WTC11 (cell line): ENCODE measurements around the gene MARK3. TPM values are rescaled to one million over a fixed set of nuclear protein-coding genes. Genes with fewer than 3 reads are reported as not detected.

Experiments used
- ATAC-seq: fragments of 200-7000 bp; cut with Tn5 transposase; 2 replicates; pipeline ENCODE4 v1.10.0; 2021; ENCODE audit warnings: mild to moderate bottlenecking, moderate library complexity
- CTCF ChIA-PET: fragments of 300-600 bp; sonication (Branson Sonifier 250); formaldehyde crosslinking; loops from one replicate; lab custom pipeline; 2021; ENCODE audit warnings: antibody characterized with exemption; lab: Charles Lee
- POLR2A ChIA-PET: fragments of 350-600 bp; sonication (Branson Sonifier 250); formaldehyde crosslinking; loops from one replicate; lab custom pipeline; 2021; ENCODE audit warnings: antibody characterized with exemption; lab: Charles Lee
- DNase-seq: peaks from one replicate; pipeline ENCODE4 v3.0.0; 2021; ENCODE audit warnings: low spot score
- H3K27ac Mint-ChIP-seq: 2 replicates; pipeline ENCODE4 v1.8.0; 2021; ENCODE audit warnings: mixed read lengths
- H3K27me3 Mint-ChIP-seq: 2 replicates; pipeline ENCODE4 v1.8.0; 2021; ENCODE audit warnings: low read depth, mild to moderate bottlenecking, moderate library complexity, mixed read lengths
- H3K36me3 Mint-ChIP-seq: 2 replicates; pipeline ENCODE4 v1.8.0; 2021; ENCODE audit warnings: mixed read lengths
- H3K4me1 Mint-ChIP-seq: 2 replicates; pipeline ENCODE4 v1.8.0; 2022; ENCODE audit warnings: mixed read lengths
- H3K4me3 Mint-ChIP-seq: 2 replicates; pipeline ENCODE4 v1.8.0; 2021; ENCODE audit warnings: mild to moderate bottlenecking, moderate library complexity, mixed read lengths
- H3K9me3 Mint-ChIP-seq: 2 replicates; pipeline ENCODE4 v1.8.0; 2021; ENCODE audit warnings: mixed read lengths
- ATF1 ChIP-seq: sonication (generic); formaldehyde crosslinking; IDR thresholded peaks from 2 replicates; pipeline ENCODE4 v1.8.1; 2023; ENCODE audit warnings: mild to moderate bottlenecking, moderate library complexity, missing genetic modification reagents
- ESRRA ChIP-seq: sonication (generic); formaldehyde crosslinking; IDR thresholded peaks from 2 replicates; pipeline ENCODE4 v1.8.1; 2022; ENCODE audit warnings: mild to moderate bottlenecking, missing genetic modification reagents, borderline replicate concordance
- MYBL2 ChIP-seq: sonication (generic); formaldehyde crosslinking; IDR thresholded peaks from 2 replicates; pipeline ENCODE4 v1.8.1; 2023; ENCODE audit warnings: mild to moderate bottlenecking, moderate library complexity, missing genetic modification reagents
- ZNF416 ChIP-seq: fragments of 250-450 bp; sonication (Bioruptor Pico); IDR thresholded peaks from 2 replicates; pipeline ENCODE4 v1.9.0; 2021; ENCODE audit warnings: mild to moderate bottlenecking, inconsistent platforms
- ZNF512 ChIP-seq: sonication (generic); formaldehyde crosslinking; IDR thresholded peaks from 2 replicates; pipeline ENCODE4 v1.8.1; 2022; ENCODE audit warnings: missing genetic modification reagents, borderline replicate concordance
- total RNA-seq: library from RNA; stranded (reverse); gene quantifications from 3 replicates; pipeline ENCODE4 v1.2.3, GENCODE V29; 2021
- TF ChIP-seq, protein P1 (sequence below): sonication (generic); formaldehyde crosslinking; IDR thresholded peaks from 2 replicates; pipeline ENCODE4 v1.8.1; 2023; ENCODE audit warnings: mild to moderate bottlenecking, missing genetic modification reagents, borderline replicate concordance
- TF ChIP-seq, protein P2 (sequence below): sonication (generic); formaldehyde crosslinking; IDR thresholded peaks from 2 replicates; pipeline ENCODE4 v1.8.0; 2022; ENCODE audit warnings: mild to moderate bottlenecking, missing genetic modification reagents
- TF ChIP-seq, protein P3 (sequence below): fragments of 250-450 bp; sonication (Bioruptor Pico); IDR thresholded peaks from 2 replicates; pipeline ENCODE4 v1.9.0; 2021; ENCODE audit warnings: mild to moderate bottlenecking
- TF ChIP-seq, protein P4 (sequence below): sonication (generic); formaldehyde crosslinking; IDR thresholded peaks from 2 replicates; pipeline ENCODE4 v1.8.0; 2022; ENCODE audit warnings: mild to moderate bottlenecking, missing genetic modification reagents
- TF ChIP-seq, protein P5 (sequence below): sonication (generic); formaldehyde crosslinking; IDR thresholded peaks from 2 replicates; pipeline ENCODE4 v1.8.0; 2022; ENCODE audit warnings: missing genetic modification reagents

Gene MARK3
- total RNA-seq, 1 experiment from 2014 or later = 93.7 TPM

DNA sequence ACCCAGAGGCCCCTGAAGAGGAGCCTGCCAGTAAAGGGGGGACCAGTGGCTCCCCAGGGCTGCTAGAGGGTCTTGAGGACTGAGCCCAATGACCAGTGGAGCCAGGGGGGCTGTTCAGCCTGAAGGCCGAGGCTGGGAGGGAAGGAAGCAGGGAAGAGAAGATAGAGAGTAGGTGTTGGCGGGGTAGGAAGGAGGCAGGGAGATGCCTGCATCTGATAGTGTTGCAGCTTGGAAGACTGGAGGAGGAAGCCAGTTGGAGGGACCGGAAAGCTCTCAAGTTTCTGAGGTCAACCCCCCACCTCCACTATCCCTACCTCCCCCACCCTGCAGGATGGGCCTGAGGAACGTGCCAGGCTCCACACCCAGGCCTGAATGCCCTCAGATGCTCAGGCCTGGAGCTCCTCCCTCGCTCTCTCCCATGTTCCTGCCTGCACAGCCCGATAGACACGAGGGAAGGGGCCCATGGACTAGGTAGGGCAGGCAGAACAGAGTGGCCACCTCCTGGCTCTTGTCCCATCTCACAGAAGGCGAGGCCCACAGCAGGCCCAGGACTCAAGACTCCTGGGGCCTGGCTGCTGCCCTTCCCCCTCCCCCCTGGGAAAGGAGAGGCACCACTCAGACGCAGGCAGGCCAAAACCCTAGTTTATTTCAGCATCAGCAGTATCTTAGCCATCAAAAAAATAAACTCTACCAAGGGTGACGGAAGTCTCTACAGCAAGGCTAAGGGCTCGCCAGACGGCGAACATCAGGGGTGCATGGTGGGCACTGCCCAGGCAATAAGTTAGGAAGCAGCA lies 134.0 kb downstream of the MARK3 start:
- TF ChIP-seq, protein P1, sequence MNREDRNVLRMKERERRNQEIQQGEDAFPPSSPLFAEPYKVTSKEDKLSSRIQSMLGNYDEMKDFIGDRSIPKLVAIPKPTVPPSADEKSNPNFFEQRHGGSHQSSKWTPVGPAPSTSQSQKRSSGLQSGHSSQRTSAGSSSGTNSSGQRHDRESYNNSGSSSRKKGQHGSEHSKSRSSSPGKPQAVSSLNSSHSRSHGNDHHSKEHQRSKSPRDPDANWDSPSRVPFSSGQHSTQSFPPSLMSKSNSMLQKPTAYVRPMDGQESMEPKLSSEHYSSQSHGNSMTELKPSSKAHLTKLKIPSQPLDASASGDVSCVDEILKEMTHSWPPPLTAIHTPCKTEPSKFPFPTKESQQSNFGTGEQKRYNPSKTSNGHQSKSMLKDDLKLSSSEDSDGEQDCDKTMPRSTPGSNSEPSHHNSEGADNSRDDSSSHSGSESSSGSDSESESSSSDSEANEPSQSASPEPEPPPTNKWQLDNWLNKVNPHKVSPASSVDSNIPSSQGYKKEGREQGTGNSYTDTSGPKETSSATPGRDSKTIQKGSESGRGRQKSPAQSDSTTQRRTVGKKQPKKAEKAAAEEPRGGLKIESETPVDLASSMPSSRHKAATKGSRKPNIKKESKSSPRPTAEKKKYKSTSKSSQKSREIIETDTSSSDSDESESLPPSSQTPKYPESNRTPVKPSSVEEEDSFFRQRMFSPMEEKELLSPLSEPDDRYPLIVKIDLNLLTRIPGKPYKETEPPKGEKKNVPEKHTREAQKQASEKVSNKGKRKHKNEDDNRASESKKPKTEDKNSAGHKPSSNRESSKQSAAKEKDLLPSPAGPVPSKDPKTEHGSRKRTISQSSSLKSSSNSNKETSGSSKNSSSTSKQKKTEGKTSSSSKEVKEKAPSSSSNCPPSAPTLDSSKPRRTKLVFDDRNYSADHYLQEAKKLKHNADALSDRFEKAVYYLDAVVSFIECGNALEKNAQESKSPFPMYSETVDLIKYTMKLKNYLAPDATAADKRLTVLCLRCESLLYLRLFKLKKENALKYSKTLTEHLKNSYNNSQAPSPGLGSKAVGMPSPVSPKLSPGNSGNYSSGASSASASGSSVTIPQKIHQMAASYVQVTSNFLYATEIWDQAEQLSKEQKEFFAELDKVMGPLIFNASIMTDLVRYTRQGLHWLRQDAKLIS (CRISPR knock-in tag) = no peak
- ATAC-seq (no peak), DNase-seq (no peak)
- Mint-ChIP-seq H3K9me3 (no peaks in the 10 kb centered on the region), H3K27me3 (peaks cover 11% of the 10 kb centered on the region), H3K27ac (peak overlapping the region; percentile 81), H3K36me3 (peaks cover 12% of the 10 kb centered on the region), H3K4me3 (peak overlapping the region; percentile 56), H3K4me1 (peaks cover 22% of the 10 kb centered on the region)
- ChIA-PET POLR2A (interaction anchor here (1.0 to 8.3 kb wide), 2 partner anchors 23 to 42 kb away, joined by 4 to 65 read pairs; no protein-coding TSS in a partner anchor), CTCF (interaction anchor here (0.6 to 12.2 kb wide), 23 partner anchors 10 to 415 kb away, joined by 3 to 455 read pairs (median 4); partner anchors contain the start of genes BAG5, COA8, TRMT61A and XRCC3)

GRCh38 chr14:103519837-103520212 lies 134.6 kb downstream of the MARK3 start:
- H3K27ac Mint-ChIP-seq = peak overlapping the region; percentile 81
- TF ChIP-seq ZNF512 = no peak
- no peak for TF ChIP-seq ZNF416 (CRISPR knock-in tag)
- TF ChIP-seq, protein P2, sequence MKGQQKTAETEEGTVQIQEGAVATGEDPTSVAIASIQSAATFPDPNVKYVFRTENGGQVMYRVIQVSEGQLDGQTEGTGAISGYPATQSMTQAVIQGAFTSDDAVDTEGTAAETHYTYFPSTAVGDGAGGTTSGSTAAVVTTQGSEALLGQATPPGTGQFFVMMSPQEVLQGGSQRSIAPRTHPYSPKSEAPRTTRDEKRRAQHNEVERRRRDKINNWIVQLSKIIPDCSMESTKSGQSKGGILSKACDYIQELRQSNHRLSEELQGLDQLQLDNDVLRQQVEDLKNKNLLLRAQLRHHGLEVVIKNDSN (CRISPR knock-in tag) = no peak
- TF ChIP-seq, protein P3, sequence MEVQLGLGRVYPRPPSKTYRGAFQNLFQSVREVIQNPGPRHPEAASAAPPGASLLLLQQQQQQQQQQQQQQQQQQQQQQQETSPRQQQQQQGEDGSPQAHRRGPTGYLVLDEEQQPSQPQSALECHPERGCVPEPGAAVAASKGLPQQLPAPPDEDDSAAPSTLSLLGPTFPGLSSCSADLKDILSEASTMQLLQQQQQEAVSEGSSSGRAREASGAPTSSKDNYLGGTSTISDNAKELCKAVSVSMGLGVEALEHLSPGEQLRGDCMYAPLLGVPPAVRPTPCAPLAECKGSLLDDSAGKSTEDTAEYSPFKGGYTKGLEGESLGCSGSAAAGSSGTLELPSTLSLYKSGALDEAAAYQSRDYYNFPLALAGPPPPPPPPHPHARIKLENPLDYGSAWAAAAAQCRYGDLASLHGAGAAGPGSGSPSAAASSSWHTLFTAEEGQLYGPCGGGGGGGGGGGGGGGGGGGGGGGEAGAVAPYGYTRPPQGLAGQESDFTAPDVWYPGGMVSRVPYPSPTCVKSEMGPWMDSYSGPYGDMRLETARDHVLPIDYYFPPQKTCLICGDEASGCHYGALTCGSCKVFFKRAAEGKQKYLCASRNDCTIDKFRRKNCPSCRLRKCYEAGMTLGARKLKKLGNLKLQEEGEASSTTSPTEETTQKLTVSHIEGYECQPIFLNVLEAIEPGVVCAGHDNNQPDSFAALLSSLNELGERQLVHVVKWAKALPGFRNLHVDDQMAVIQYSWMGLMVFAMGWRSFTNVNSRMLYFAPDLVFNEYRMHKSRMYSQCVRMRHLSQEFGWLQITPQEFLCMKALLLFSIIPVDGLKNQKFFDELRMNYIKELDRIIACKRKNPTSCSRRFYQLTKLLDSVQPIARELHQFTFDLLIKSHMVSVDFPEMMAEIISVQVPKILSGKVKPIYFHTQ = no peak
- TF ChIP-seq, protein P4, sequence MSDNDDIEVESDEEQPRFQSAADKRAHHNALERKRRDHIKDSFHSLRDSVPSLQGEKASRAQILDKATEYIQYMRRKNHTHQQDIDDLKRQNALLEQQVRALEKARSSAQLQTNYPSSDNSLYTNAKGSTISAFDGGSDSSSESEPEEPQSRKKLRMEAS (CRISPR knock-in tag) = no peak
- TF ChIP-seq ATF1 (CRISPR knock-in tag) = no peak
- TF ChIP-seq MYBL2 = no peak
- TF ChIP-seq ESRRA (CRISPR knock-in tag) = 0 out of 2 replicates have a peak, but pooled peaks have one; percentile 17
- TF ChIP-seq, protein P5, sequence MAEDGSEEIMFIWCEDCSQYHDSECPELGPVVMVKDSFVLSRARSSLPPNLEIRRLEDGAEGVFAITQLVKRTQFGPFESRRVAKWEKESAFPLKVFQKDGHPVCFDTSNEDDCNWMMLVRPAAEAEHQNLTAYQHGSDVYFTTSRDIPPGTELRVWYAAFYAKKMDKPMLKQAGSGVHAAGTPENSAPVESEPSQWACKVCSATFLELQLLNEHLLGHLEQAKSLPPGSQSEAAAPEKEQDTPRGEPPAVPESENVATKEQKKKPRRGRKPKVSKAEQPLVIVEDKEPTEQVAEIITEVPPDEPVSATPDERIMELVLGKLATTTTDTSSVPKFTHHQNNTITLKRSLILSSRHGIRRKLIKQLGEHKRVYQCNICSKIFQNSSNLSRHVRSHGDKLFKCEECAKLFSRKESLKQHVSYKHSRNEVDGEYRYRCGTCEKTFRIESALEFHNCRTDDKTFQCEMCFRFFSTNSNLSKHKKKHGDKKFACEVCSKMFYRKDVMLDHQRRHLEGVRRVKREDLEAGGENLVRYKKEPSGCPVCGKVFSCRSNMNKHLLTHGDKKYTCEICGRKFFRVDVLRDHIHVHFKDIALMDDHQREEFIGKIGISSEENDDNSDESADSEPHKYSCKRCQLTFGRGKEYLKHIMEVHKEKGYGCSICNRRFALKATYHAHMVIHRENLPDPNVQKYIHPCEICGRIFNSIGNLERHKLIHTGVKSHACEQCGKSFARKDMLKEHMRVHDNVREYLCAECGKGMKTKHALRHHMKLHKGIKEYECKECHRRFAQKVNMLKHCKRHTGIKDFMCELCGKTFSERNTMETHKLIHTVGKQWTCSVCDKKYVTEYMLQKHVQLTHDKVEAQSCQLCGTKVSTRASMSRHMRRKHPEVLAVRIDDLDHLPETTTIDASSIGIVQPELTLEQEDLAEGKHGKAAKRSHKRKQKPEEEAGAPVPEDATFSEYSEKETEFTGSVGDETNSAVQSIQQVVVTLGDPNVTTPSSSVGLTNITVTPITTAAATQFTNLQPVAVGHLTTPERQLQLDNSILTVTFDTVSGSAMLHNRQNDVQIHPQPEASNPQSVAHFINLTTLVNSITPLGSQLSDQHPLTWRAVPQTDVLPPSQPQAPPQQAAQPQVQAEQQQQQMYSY (CRISPR knock-in tag) = no peak
- DNase-seq = no peak

More at GRCh38 chr14:103519837-103520212, 134.6 kb downstream of the MARK3 start:
- no peak for ATAC-seq
- peaks cover 12% of the 10 kb centered on the region for H3K36me3 Mint-ChIP-seq
- peaks cover 22% of the 10 kb centered on the region for H3K4me1 Mint-ChIP-seq
- ChIA-PET POLR2A (interaction anchor here (1.0 to 8.3 kb wide), 2 partner anchors 22 to 42 kb away, joined by 4 to 65 read pairs; no protein-coding TSS in a partner anchor), CTCF (interaction anchor here (2.6 to 12.2 kb wide), 4 partner anchors 10 to 24 kb away, joined by 14 to 455 read pairs (median 44); partner anchors contain the start of gene TRMT61A)
- peak overlapping the region; percentile 56 for H3K4me3 Mint-ChIP-seq
- H3K27me3 Mint-ChIP-seq = peaks cover 17% of the 10 kb centered on the region
- H3K9me3 Mint-ChIP-seq = no peaks in the 10 kb centered on the region
